H9 (cell line): Measurements from ENCODE around the gene ATPAF2. TPM values are rescaled to one million over a fixed set of nuclear protein-coding genes. Genes with fewer than 3 reads are reported as not detected.

Experiments used
- DNase-seq: peaks from one replicate; pipeline ENCODE4 v3.0.0-alpha.2; 2017
- H2AFZ ChIP-seq: one replicate; pipeline ENCODE4 v1.6.1; 2013; ENCODE audit warnings: mild to moderate bottlenecking, low read length, control low read depth, moderate library complexity
- H2AK5ac ChIP-seq: 2 replicates; pipeline ENCODE4 v1.6.1; 2013; ENCODE audit warnings: low read length, control low read depth, mixed read lengths; ENCODE audit not compliant: insufficient read length
- H2BK120ac ChIP-seq: one replicate; pipeline ENCODE4 v1.6.1; 2013; ENCODE audit warnings: low read depth, mild to moderate bottlenecking, low read length, control low read depth, inconsistent platforms; ENCODE audit not compliant: poor library complexity, severe bottlenecking
- H2BK12ac ChIP-seq: 2 replicates; pipeline ENCODE4 v1.6.1; 2013; ENCODE audit warnings: low read length, control low read depth, mixed read lengths, low read depth; ENCODE audit not compliant: insufficient read length
- H2BK15ac ChIP-seq: 2 replicates; pipeline ENCODE4 v1.6.1; 2013; ENCODE audit warnings: low read depth, low read length, control low read depth
- H2BK20ac ChIP-seq: one replicate; pipeline ENCODE4 v1.6.1; 2013; ENCODE audit warnings: low read depth, mild to moderate bottlenecking, low read length, control low read depth, inconsistent platforms; ENCODE audit not compliant: poor library complexity, severe bottlenecking
- H2BK5ac ChIP-seq: 2 replicates; pipeline ENCODE4 v1.6.1; 2013; ENCODE audit warnings: low read length, control low read depth, mixed read lengths; ENCODE audit not compliant: insufficient read length
- H3K14ac ChIP-seq: 2 replicates; pipeline ENCODE4 v1.6.1; 2013; ENCODE audit warnings: low read length, control low read depth; ENCODE audit not compliant: insufficient read depth
- H3K18ac ChIP-seq: 2 replicates; pipeline ENCODE4 v1.6.1; 2013; ENCODE audit warnings: low read depth, mild to moderate bottlenecking, mixed read lengths, low read length, control low read depth; ENCODE audit not compliant: insufficient read length
- H3K23ac ChIP-seq: 2 replicates; pipeline ENCODE4 v1.6.1; 2013; ENCODE audit warnings: low read length, control low read depth, mixed read lengths, low read depth; ENCODE audit not compliant: insufficient read length
- H3K23me2 ChIP-seq: 2 replicates; pipeline ENCODE4 v1.6.1; 2013; ENCODE audit warnings: low read depth, mild to moderate bottlenecking, mixed read lengths, low read length, control low read depth; ENCODE audit not compliant: insufficient read length, poor library complexity, severe bottlenecking
- H3K27ac ChIP-seq: 2 replicates; pipeline ENCODE4 v1.5.1; 2013; ENCODE audit warnings: low read length, control low read depth, mixed read lengths, low read depth; ENCODE audit not compliant: insufficient read length
- H3K27me3 ChIP-seq: 2 replicates; pipeline ENCODE4 v1.6.1; 2013; ENCODE audit warnings: low read length, control low read depth, inconsistent platforms; ENCODE audit not compliant: insufficient read depth
- H3K4ac ChIP-seq: 2 replicates; pipeline ENCODE4 v1.6.1; 2013; ENCODE audit warnings: low read depth, mild to moderate bottlenecking, control low read depth, inconsistent platforms, low read length, moderate library complexity
- H3K4me1 ChIP-seq: 2 replicates; pipeline ENCODE4 v1.6.1; 2013; ENCODE audit warnings: low read length, control low read depth, inconsistent platforms; ENCODE audit not compliant: insufficient read depth
- H3K4me2 ChIP-seq: 2 replicates; pipeline ENCODE4 v1.6.1; 2013; ENCODE audit warnings: low read length, control low read depth, mixed read lengths; ENCODE audit not compliant: insufficient read length, insufficient read depth
- H3K56ac ChIP-seq: 2 replicates; pipeline ENCODE4 v1.6.1; 2013; ENCODE audit warnings: low read depth, mild to moderate bottlenecking, mixed read lengths, low read length, control low read depth; ENCODE audit not compliant: insufficient read length
- H3K79me1 ChIP-seq: 2 replicates; pipeline ENCODE4 v1.6.1; 2013; ENCODE audit warnings: low read depth, mild to moderate bottlenecking, moderate library complexity, low read length, control low read depth, inconsistent platforms; ENCODE audit not compliant: insufficient read depth, poor library complexity, severe bottlenecking
- H3K79me2 ChIP-seq: 2 replicates; pipeline ENCODE4 v1.6.1; 2013; ENCODE audit warnings: low read length, control low read depth, inconsistent platforms; ENCODE audit not compliant: insufficient read depth
- H3K9ac ChIP-seq: 2 replicates; pipeline ENCODE4 v1.6.1; 2013; ENCODE audit warnings: low read length, control low read depth, mixed read lengths; ENCODE audit not compliant: insufficient read length; ENCODE audit errors: extremely low read depth
- H3K9me3 ChIP-seq: one replicate; pipeline ENCODE4 v1.6.1; 2013; ENCODE audit warnings: low read depth, low read length, inconsistent platforms; ENCODE audit not compliant: control insufficient read depth
- H3T11ph ChIP-seq: one replicate; pipeline ENCODE4 v1.6.1; 2013; ENCODE audit warnings: mild to moderate bottlenecking, low read length, control low read depth, inconsistent platforms
- H4K20me1 ChIP-seq: one replicate; pipeline ENCODE4 v1.6.1; 2013; ENCODE audit not compliant: control insufficient read depth, insufficient read length, insufficient read depth
- H4K5ac ChIP-seq: 2 replicates; pipeline ENCODE4 v1.6.1; 2013; ENCODE audit warnings: low read depth, mild to moderate bottlenecking, mixed read lengths, low read length, control low read depth; ENCODE audit not compliant: insufficient read length
- H4K8ac ChIP-seq: replicated peaks from 2 replicates; pipeline ENCODE4 v1.6.1; 2013; ENCODE audit warnings: low read length, control low read depth, mixed read lengths, low read depth; ENCODE audit not compliant: insufficient read length
- H4K91ac ChIP-seq: 2 replicates; pipeline ENCODE4 v1.6.1; 2013; ENCODE audit warnings: low read depth, mild to moderate bottlenecking, moderate library complexity, mixed read lengths, low read length, control low read depth; ENCODE audit not compliant: insufficient read length
- H3K27ac Mint-ChIP-seq, 3 experiments: 2 replicates in 2 of 3; 3 replicates in 1 of 3; pipeline ENCODE4 v1.8.0; 2020 to 2021; ENCODE audit warnings: mixed read lengths in 3 of 3, mild to moderate bottlenecking in 1 of 3, moderate library complexity in 1 of 3
- H3K27me3 Mint-ChIP-seq: 2 replicates; pipeline ENCODE4 v1.8.0; 2021; ENCODE audit warnings: low read depth, mild to moderate bottlenecking, moderate library complexity, mixed read lengths
- H3K36me3 Mint-ChIP-seq, 3 experiments: 2 replicates in 2 of 3; 3 replicates in 1 of 3; pipeline ENCODE4 v1.8.0; 2020 to 2021; ENCODE audit warnings: low read depth in 3 of 3, mixed read lengths in 3 of 3; ENCODE audit not compliant: insufficient read depth in 1 of 3
- H3K4me1 Mint-ChIP-seq, 2 experiments: 2 replicates each; pipeline ENCODE4 v1.8.0; 2020; ENCODE audit warnings: mixed read lengths in 2 of 2
- H3K4me3 Mint-ChIP-seq, 2 experiments: 2 replicates in 1 of 2; 3 replicates in 1 of 2; pipeline ENCODE4 v1.8.0; 2020 to 2021; ENCODE audit warnings: mild to moderate bottlenecking in 2 of 2, mixed read lengths in 2 of 2, moderate library complexity in 1 of 2
- H3K9me3 Mint-ChIP-seq, 2 experiments: 2 replicates in 1 of 2; 3 replicates in 1 of 2; pipeline ENCODE4 v1.8.0; 2020; ENCODE audit warnings: mild to moderate bottlenecking in 2 of 2, mixed read lengths in 2 of 2, moderate library complexity in 1 of 2
- CTCF ChIP-seq: fragments of 200-600 bp; sonication (generic); conservative IDR thresholded peaks from 3 replicates; pipeline ENCODE4 v1.8.0; 2021; ENCODE audit warnings: antibody characterized with exemption, mild to moderate bottlenecking
- total RNA-seq: library from RNA; stranded (reverse); gene quantifications from 2 replicates; pipeline ENCODE4 v1.2.1, GENCODE V29; 2021

Gene ATPAF2
- total RNA-seq, 1 experiment from 2014 or later = 21.4 TPM

- no peak overlapping the region for H3K4ac ChIP-seq
- H4K91ac ChIP-seq = no peak overlapping the region
- no peak overlapping the region for H3K27ac ChIP-seq
- H2AK5ac ChIP-seq = no peak overlapping the region
- H3K79me1 ChIP-seq = no peaks in the 10 kb centered on the region
- no peak overlapping the region for H4K5ac ChIP-seq
- H3K18ac ChIP-seq = no peak overlapping the region
- H3K14ac ChIP-seq = no peak overlapping the region
- peaks cover 7% of the 10 kb centered on the region for H3K27me3 Mint-ChIP-seq
- H3T11ph ChIP-seq = no peak overlapping the region
- no peak overlapping the region for H2BK12ac ChIP-seq
- no peak overlapping the region for H3K23ac ChIP-seq
- H3K23me2 ChIP-seq = no peaks in the 10 kb centered on the region
- no peaks in the 10 kb centered on the region for H3K27me3 ChIP-seq
- DNase-seq = no peak
- no peak for TF ChIP-seq CTCF
- no peaks in the 10 kb centered on the region for H3K9me3 Mint-ChIP-seq
- no peak overlapping the region for H2BK20ac ChIP-seq
- peaks cover 4 to 5% of the 10 kb centered on the region in 2 experiments for H3K4me1 Mint-ChIP-seq
- no peak overlapping the region for H3K4me3 Mint-ChIP-seq
- H2AFZ ChIP-seq = no peak overlapping the region
- H3K4me1 ChIP-seq = no peaks in the 10 kb centered on the region
- H2BK120ac ChIP-seq = no peak overlapping the region
- H3K79me2 ChIP-seq = no peaks in the 10 kb centered on the region
- H4K20me1 ChIP-seq = no peaks in the 10 kb centered on the region
- no peak overlapping the region for H3K27ac Mint-ChIP-seq
- H2BK15ac ChIP-seq = no peak overlapping the region
- no peaks in the 10 kb centered on the region for H3K9me3 ChIP-seq
- H3K56ac ChIP-seq = no peak overlapping the region
- H4K8ac ChIP-seq = no peak overlapping the region
- H2BK5ac ChIP-seq = no peak overlapping the region
- no peaks in the 10 kb centered on the region for H3K36me3 Mint-ChIP-seq
- no peak overlapping the region for H3K4me2 ChIP-seq
- no peak overlapping the region for H3K9ac ChIP-seq
Observed at GRCh38 chr17:18071751-18072150, 32.8 kb upstream of the ATPAF2 start.
